H7 (cell line): Measurements from ENCODE around the gene KRTAP13-2. TPM values are rescaled to one million over a fixed set of nuclear protein-coding genes. Genes with fewer than 3 reads are reported as not detected.

Experiments
- DNase-seq: peaks from one replicate; pipeline ENCODE4 v3.0.0; 2012
- H3K27me3 ChIP-seq: 2 replicates; pipeline ENCODE4 v1.6.0; 2011; ENCODE audit warnings: mild to moderate bottlenecking, low read length; ENCODE audit not compliant: control insufficient read depth, insufficient read depth
- H3K36me3 ChIP-seq: replicated peaks from 2 replicates; pipeline ENCODE4 v1.5.1; 2011; ENCODE audit warnings: low read length; ENCODE audit not compliant: control insufficient read depth, insufficient read depth
- H3K4me3 ChIP-seq: 2 replicates; pipeline ENCODE4 v1.5.1; 2011; ENCODE audit warnings: low read depth, mild to moderate bottlenecking, control low read depth, low read length, moderate library complexity; ENCODE audit not compliant: insufficient read depth
- total RNA-seq: library from RNA; depleted of rRNA; stranded (reverse); fragments of >200 nt; shearing (Covaris generic); gene quantifications from 2 replicates; pipeline ENCODE4 v1.2.3, GENCODE V29; 2014; rRNA removed

KRTAP13-2 gene, protein sequence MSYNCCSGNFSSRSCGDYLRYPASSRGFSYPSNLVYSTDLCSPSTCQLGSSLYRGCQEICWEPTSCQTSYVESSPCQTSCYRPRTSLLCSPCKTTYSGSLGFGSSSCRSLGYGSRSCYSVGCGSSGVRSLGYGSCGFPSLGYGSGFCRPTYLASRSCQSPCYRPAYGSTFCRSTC
- total RNA-seq: not detected in 2 replicates

DNA sequence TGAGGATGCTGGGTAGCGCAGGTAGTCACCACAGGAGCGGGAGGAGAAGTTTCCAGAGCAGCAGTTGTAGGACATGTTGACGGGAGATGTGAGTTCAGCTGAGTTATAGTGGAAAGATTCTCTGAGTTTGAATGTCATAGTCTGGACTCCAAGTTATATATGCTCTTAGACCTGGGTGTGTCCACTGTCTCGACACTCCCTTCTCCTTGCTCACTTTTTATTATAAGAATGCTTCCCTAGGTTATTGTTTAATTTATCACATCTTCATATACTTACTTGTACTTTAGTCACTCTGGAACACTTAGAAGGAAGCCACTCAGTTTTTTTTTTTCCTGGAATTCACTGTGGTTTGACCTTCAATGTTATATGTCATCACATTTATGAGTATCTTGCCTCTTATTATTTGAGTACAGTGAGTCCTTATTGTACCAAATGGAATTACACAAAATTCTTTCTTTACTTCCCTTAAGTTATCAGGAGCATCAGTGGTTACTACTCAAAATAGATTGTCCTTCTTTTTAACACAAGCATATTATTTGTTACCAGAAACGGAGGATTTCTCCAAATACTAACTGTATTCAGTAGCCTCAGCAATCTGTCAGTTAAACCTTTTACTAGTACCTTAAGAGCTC, at the start of gene KRTAP13-2:
Gene KRTAP13-2, minus strand, starts transcription at position 133 of the 632 bp plus-strand sequence. Its CDS starts 58 bp downstream, at position 75.
- H3K4me3 ChIP-seq: no peak within 1 kb of the TSS
- H3K27me3 ChIP-seq: no peaks in the 10 kb centered on the region
- DNase-seq: no peak
- H3K36me3 ChIP-seq: no peaks in the 10 kb centered on the region

DNA sequence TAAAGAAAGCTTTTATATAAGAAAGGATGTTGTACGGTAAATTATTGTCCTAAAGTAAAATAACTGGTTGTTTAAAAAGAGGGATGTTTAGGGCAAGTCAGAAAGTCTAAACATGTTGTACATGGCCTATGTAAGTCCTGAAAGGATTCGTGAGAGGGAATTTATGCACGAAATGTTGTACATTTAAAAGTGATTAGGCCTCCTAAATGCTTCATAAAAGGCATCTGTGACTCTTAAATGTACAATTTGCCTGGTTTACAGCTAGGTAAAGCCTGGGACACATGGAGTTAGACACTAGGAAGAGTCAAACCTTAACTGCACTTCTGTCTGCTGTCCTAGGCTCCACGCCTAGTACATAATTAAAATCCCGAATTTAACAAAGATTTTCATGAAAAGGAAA, 43.9 kb upstream of the KRTAP13-2 start:
- Histone ChIP-seq H3K27me3 (no peaks in the 10 kb centered on the region), H3K36me3 (no peaks in the 10 kb centered on the region), H3K4me3 (no peak overlapping the region)
- DNase-seq: no peak

DNA sequence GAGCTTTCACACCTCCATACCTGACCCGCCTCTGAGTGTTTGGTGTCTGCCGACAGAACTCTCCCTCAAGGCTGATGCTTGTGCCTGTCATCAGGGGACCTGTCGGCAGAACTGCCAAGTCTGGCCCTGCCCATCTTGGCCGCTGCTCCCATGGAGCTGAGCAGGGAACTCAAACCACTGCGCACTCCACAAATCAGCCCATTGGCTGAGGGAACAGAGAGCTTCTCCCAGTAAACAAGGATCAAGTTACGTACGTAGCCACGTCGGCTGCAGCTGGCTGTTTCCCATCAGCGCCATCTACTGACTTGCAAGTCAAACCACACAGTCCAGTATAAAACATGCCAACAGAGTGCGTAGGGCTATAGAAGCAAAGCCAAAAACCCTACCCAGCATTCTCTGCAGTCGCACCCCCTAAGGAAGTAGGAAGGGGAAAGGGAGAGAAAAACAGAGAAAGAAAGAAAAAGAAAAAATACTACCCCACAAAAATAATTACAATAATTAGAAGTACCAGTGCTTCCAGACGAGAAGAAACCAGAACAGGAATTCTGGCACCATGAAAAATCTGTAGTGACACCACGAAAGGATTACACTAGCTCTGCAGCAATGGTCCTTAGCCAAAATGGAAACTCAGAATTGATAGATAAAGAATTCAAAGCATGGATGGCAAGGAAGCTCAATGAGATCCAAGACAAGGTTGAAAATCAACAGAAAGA, 36.9 kb upstream of the KRTAP13-2 start:
- no peak overlapping the region for H3K4me3 ChIP-seq
- no peaks in the 10 kb centered on the region for H3K36me3 ChIP-seq
- peak; percentile 61 for DNase-seq
- H3K27me3 ChIP-seq: no peaks in the 10 kb centered on the region

DNA sequence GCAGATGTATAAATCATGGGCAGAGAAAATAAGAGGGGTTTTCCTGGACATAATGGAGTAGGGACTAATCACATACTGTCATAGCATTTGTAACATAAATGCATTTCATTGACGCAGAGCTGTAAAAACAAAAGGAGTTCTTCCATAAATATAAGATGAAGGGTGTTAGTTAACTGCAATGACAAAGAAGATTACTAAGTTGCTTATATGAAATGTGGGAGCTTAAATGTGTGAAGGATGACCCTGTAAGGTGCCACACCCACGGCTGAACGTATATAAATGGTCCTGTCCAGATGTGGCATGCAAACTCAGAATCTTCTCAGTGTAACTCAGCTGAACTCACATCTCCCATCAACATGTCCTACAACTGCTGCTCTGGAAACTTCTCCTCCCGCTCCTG, 23.7 kb upstream of the KRTAP13-2 start, which contains the start of gene KRTAP13-1:
Gene KRTAP13-1, plus strand, starts transcription at position 301 of the 400 bp plus-strand sequence. Its CDS starts 56 bp downstream, at position 357.
- Histone ChIP-seq H3K36me3 (no peaks in the 10 kb centered on the region), H3K27me3 (no peaks in the 10 kb centered on the region), H3K4me3 (no peak within 1 kb of the TSS)
- DNase-seq: no peak

DNA sequence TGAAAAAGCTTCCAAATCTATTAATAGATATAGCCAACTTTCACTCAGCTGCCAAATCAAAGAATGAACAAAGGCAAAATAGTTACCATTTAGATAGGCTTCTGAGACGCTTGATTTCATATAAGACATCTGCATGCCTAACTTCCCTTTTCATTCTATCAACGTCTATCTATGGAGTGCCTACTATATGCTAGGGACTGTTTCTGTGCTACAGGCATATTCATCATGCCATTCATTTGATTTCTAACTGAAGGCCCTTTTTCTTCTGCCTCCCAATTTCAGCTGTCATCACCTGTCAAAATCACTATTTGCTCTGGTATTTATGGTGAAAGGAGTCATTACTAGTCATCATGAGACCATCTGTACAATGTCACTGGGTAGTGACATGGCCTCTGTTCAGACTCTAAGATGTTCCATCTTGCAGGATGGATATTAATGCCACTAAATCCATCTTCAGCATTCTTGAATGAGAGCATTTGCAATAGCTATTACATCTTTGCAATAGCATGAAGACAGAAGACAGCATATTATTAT, 19.5 kb upstream of the KRTAP13-2 start:
- Histone ChIP-seq H3K36me3 (no peaks in the 10 kb centered on the region), H3K4me3 (no peak overlapping the region), H3K27me3 (no peaks in the 10 kb centered on the region)
- no peak for DNase-seq

DNA sequence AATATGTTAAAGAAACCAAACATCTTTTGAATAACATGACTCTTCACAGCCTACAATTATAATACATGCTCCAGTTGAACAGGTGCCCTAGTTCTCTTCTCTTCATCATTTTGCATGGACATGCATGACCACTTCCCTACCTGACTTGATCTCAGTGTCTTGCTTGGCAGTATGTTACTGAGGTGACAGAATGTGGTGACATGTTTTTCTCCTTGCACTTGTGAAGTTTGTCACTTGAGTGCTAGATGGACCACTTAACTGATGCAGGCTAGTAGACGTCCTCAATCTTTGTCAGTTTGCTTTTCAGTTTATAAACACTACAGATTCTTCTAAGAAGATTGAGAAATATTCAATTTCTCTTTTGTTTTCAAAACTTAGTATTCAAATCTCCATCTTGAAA, 10.1 kb upstream of the KRTAP13-2 start:
- no peak overlapping the region for H3K4me3 ChIP-seq
- DNase-seq: no peak
- no peaks in the 10 kb centered on the region for H3K36me3 ChIP-seq
- H3K27me3 ChIP-seq: no peaks in the 10 kb centered on the region

DNA sequence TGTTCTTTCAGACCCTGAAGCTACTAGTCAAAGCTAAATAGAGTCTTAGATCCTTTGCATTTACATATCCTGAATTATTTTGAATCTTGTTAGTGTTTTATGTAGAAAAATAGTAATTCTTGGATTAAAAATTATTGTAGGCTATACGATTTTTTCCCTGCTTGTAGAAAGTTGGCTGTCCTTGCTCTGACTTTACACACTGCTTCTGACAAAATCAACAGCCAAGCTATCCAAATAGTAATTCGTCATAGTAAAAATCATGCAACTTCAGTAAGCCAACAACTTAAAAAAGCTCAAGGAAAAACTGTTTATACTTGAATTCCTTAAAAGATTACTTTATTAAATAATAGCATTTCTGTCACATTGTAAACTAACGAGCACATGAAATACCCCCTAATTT, 16.2 kb downstream of the KRTAP13-2 start:
- H3K4me3 ChIP-seq: no peak overlapping the region
- no peaks in the 10 kb centered on the region for H3K27me3 ChIP-seq
- DNase-seq: no peak
- H3K36me3 ChIP-seq: no peaks in the 10 kb centered on the region

DNA sequence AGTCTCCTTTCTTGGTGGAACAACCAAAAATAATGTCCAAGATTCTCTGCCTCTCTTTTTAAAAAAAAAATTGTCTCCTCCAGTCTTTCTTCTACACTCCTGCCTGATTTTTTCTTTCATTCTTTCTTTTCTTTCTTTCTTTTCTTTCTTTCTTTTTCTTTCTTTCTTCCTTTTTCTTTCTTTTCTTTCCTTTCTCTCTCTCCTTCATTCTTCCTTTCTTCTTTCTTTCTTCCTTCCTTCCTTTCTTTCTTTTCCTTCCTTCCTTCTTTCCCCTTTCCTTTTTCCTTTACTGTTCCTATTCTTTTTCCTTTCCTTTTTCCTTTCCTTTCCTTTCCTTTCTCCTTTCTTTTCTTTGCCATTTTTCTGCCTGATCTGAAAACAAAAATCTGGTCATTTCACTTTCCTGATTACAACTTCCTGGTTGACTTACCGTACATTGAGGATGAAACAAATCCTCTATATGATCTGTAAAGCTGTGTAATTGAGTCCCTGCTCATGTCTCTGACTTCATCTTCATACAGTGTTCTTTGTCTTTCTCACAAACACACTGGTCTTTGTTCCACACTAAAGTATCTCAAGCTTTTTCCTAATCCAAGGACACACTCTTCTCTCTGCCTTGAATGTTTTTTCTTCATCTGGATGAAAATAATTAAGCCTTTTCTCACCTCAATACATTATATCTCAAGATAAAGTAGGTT, 17.6 kb downstream of the KRTAP13-2 start:
- no peak for DNase-seq
- Histone ChIP-seq H3K27me3 (no peaks in the 10 kb centered on the region), H3K36me3 (no peaks in the 10 kb centered on the region), H3K4me3 (no peak overlapping the region)

DNA sequence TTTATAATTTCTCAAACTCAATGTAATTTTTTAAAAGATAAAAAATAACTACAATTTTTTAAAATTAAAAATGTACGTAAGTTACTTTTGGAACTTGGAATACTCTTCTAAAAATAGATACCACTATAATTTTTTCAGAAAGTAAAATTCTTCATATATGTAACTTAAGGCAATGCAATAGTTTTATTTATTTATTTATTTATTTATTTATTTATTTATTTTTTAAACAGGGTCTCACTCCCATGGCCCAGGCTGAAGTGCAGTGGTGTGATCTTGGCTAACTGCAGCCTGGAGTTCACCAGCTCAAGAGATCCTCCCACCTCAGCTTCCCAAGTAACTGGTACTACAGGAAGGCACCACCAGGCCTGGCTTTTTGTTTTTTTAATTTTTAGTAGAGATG, 20.5 kb downstream of the KRTAP13-2 start:
- no peak for DNase-seq
- no peaks in the 10 kb centered on the region for H3K36me3 ChIP-seq
- no peaks in the 10 kb centered on the region for H3K27me3 ChIP-seq
- H3K4me3 ChIP-seq: no peak overlapping the region

DNA sequence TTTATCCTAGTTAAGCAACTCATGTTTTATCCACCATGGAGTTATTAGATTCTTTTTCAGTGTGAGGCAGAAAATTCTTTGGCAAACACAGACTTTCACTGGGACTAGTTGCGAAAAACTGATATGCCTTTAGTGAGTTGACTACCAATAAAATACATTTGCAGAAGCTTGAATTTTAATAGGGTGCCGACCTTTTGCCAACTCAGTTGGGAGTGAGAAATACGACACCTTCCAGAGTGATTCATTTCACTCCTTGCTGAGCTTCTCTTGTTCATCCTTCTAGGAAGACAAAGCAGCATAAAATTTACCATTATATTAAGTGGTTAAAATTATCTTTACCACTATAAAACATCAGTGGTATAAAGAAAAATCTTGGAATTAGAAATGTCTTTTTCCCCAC, 22.5 kb downstream of the KRTAP13-2 start:
- H3K4me3 ChIP-seq: no peak overlapping the region
- no peak for DNase-seq
- H3K27me3 ChIP-seq: no peaks in the 10 kb centered on the region
- H3K36me3 ChIP-seq: no peaks in the 10 kb centered on the region

DNA sequence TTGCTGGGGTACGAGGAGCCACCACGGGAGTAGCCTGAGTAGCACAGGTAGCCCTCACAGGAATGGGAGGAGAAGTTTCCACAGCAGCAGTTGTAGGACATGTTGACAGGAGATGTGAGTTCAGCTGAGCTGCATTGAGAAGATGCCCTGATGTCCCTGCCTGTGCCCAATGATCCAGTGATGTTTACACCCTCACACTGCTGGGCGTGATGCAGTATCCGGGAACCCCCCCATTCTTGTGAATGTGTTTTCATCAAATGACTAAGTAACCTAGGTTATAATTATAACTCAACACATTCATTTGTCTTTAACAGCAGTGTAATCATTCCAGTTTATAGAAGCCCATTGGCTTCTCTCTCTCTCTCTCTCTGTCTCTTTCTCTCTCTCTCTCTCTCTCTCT, 23.6 kb downstream of the KRTAP13-2 start, which contains the start of gene KRTAP23-1:
Gene KRTAP23-1, minus strand, starts transcription at position 101 of the 400 bp plus-strand sequence. Its CDS starts 0 bp downstream, at position 101.
- H3K4me3 ChIP-seq: no peak within 1 kb of the TSS
- no peaks in the 10 kb centered on the region for H3K27me3 ChIP-seq
- H3K36me3 ChIP-seq: no peaks in the 10 kb centered on the region
- DNase-seq: no peak

DNA sequence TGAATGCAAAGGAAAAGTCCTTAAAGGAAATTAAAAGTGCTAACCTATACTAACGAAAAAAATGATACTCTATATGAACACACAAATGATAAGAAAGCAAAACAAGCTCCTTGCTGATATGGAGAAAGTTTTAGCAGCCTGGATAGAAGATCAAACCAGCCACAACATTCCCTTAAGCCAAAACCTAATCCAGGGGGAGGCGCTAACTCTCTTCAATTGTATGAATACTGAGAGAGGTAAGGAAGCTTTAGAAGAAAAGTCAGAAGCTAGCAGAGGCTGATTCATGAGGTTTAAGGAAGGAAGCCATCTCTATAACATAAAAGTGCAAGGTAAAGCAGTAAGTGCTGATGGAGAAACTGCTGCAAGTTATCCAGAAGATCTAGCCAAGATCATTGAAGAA, 27.1 kb downstream of the KRTAP13-2 start:
- H3K36me3 ChIP-seq: no peaks in the 10 kb centered on the region
- no peaks in the 10 kb centered on the region for H3K27me3 ChIP-seq
- DNase-seq: no peak
- H3K4me3 ChIP-seq: no peak overlapping the region

DNA sequence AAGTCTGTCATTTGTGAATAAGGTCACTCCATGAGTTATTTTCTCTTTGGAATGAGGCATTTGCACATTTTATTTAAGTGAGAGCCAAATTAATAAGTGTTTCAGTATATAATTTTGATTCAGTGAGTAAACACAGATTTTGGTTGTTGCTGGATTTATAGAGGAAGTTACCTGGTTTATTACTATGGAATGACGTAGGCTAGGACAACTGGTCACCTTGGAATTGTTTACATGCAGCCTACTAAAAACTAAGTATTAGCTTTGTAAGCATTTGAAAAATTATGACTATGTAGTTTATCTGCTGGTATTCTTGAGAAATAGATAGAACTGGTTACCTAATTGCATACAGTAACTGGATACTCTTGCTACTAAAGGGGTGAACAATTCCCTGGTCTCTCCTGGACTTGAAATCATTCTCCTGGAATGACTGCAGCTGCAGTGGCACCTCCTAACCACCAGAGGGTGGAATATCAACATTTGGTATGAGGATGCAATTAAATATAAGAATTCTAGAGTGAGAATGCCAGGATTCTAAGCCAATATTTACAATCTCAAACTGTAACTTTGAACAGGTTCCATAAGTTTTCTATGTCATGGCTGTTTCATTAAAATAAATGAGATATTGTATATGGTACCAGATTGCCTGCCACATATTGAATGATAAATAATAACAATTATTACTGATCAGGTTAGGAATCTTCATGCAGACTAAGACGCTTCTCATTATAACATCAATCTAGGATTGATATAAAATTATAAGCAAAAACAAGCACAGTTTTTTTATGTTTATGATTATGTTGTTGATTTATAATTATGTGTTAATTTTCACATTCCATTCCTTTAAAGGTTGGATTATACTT, 31.1 kb downstream of the KRTAP13-2 start:
- H3K4me3 ChIP-seq: no peak overlapping the region
- H3K36me3 ChIP-seq: no peaks in the 10 kb centered on the region
- no peaks in the 10 kb centered on the region for H3K27me3 ChIP-seq
- peak; percentile 22 for DNase-seq

DNA sequence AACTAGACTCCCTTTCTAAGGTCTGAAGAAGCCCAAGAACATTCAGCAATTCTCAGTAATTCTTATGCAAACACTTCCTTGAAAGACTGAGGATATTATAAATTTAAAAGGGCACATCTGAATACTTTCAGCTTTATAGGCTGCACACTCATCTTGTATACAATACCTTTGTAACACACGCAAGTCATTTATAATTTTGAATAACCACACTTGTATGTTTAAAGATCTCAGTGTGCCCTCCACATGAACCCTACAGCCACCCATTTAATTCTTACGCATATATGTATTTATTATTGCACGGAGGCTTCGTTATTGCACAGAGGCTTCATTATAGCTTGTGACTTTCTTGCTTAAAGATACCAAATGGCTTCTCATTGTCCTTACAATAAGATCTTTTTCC, 33.4 kb downstream of the KRTAP13-2 start:
- DNase-seq: no peak
- H3K36me3 ChIP-seq: no peaks in the 10 kb centered on the region
- no peaks in the 10 kb centered on the region for H3K27me3 ChIP-seq

More for the DNA sequence above, 33.4 kb downstream of the KRTAP13-2 start:
- H3K4me3 ChIP-seq: no peak overlapping the region
